ENCODE results near the gene HAUS6.

HAUS6 gene

GRCh38 chr9:19148187-19148586, 45.5 kb upstream of the HAUS6 start:
- DNase-seq (ENCODE audit: low read depth in 1 of 2, low spot score in 1 of 2): no peak
- H3K27me3 ChIP-seq (ENCODE audit: insufficient read depth, poor library complexity, severe bottlenecking): no peaks in the 10 kb centered on the region
- no peak for TF ChIP-seq REST (IDR thresholded peaks at IDR 0.05; ENCODE audit: insufficient replicate concordance, low read depth)
- TF ChIP-seq POLR2AphosphoS5 (IDR thresholded peaks at IDR 0.05; ENCODE audit: low read depth): no peak
- TF ChIP-seq, protein P1, sequence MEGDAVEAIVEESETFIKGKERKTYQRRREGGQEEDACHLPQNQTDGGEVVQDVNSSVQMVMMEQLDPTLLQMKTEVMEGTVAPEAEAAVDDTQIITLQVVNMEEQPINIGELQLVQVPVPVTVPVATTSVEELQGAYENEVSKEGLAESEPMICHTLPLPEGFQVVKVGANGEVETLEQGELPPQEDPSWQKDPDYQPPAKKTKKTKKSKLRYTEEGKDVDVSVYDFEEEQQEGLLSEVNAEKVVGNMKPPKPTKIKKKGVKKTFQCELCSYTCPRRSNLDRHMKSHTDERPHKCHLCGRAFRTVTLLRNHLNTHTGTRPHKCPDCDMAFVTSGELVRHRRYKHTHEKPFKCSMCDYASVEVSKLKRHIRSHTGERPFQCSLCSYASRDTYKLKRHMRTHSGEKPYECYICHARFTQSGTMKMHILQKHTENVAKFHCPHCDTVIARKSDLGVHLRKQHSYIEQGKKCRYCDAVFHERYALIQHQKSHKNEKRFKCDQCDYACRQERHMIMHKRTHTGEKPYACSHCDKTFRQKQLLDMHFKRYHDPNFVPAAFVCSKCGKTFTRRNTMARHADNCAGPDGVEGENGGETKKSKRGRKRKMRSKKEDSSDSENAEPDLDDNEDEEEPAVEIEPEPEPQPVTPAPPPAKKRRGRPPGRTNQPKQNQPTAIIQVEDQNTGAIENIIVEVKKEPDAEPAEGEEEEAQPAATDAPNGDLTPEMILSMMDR (IDR thresholded peaks at IDR 0.05; ENCODE audit: insufficient read depth, low read length): no peak
- no peak for TF ChIP-seq GABPA (IDR thresholded peaks at IDR 0.05; ENCODE audit: low read depth)
- no peak for TF ChIP-seq SPI1 (IDR thresholded peaks at IDR 0.05; ENCODE audit: borderline replicate concordance, low read depth)

DNA sequence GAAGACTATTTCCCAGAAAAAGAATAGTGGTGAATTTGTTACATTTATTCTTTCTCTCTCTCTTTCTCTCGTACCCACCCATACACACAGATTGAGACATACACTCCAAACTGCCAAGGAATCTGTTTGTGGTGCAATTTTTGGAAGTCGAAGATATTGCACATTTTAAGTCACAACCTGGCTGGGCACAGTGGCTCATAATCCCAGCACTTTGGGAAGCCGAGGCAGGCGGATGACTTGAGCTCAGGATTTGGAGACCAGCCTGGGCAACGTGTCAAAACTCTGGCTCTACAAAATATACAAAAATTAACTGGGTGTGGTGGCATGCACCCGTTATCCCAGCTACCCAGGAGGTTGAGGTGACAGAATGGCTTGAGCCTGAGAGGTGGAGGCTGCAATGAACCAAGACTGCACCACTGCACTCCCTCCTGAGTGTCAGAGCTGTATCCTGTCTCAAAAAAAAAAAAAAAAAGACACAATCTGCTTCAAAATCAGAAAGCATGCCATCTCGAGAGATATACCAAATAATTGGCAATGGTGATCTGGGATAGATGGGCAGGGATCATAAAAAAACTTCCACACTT, 43.8 kb upstream of the HAUS6 start:
- no peak for TF ChIP-seq SPI1 (IDR thresholded peaks at IDR 0.05; ENCODE audit: borderline replicate concordance, low read depth)
- no peak for TF ChIP-seq REST (IDR thresholded peaks at IDR 0.05; ENCODE audit: insufficient replicate concordance, low read depth)
- TF ChIP-seq POLR2AphosphoS5 (IDR thresholded peaks at IDR 0.05; ENCODE audit: low read depth): no peak
- TF ChIP-seq GABPA (IDR thresholded peaks at IDR 0.05; ENCODE audit: low read depth): no peak
- TF ChIP-seq, protein P1 (IDR thresholded peaks at IDR 0.05; ENCODE audit: insufficient read depth, low read length): no peak
- Histone ChIP-seq H3K27me3 (ENCODE audit: insufficient read depth, poor library complexity, severe bottlenecking) (no peaks in the 10 kb centered on the region), H3K4me3 (replicated peaks; ENCODE audit: insufficient read depth, low read length) (no peak overlapping the region), H3K27ac (replicated peaks) (no peak overlapping the region)
- no peak for DNase-seq (ENCODE audit: low read depth in 1 of 2, low spot score in 1 of 2)

More at GRCh38 chr9:19148187-19148586, 45.5 kb upstream of the HAUS6 start:
- Histone ChIP-seq H3K27ac (replicated peaks) (no peak overlapping the region), H3K4me3 (replicated peaks; ENCODE audit: insufficient read depth, low read length) (no peak overlapping the region)

DNA sequence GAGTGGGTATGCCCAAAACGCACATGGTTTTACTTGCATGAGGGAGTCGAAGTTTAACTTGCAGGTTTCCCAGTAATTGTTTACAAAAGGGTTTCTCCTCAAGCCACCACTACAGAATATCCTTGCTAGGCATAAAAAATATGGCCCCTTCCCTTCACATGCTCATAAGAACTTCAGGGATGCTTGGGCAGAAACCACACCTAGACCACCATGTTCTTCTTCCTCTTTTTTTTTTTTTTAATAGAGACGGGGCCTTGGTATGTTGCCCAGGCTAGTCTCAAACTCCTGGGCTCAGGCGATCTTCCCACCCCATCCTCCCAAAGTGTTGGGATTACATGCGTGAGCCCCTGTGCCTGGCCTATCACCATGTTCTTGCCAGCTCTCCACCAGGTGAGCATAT, 43.2 kb upstream of the HAUS6 start:
- Histone ChIP-seq H3K4me3 (replicated peaks; ENCODE audit: insufficient read depth, low read length) (no peak overlapping the region), H3K27me3 (ENCODE audit: insufficient read depth, poor library complexity, severe bottlenecking) (no peaks in the 10 kb centered on the region), H3K27ac (replicated peaks) (no peak overlapping the region)
- TF ChIP-seq REST (IDR thresholded peaks at IDR 0.05; ENCODE audit: insufficient replicate concordance, low read depth): no peak
- TF ChIP-seq, protein P1 (IDR thresholded peaks at IDR 0.05; ENCODE audit: insufficient read depth, low read length): no peak
- TF ChIP-seq GABPA (IDR thresholded peaks at IDR 0.05; ENCODE audit: low read depth): no peak
- no peak for TF ChIP-seq POLR2AphosphoS5 (IDR thresholded peaks at IDR 0.05; ENCODE audit: low read depth)
- TF ChIP-seq SPI1 (IDR thresholded peaks at IDR 0.05; ENCODE audit: borderline replicate concordance, low read depth): no peak
- DNase-seq (ENCODE audit: low read depth in 1 of 2, low spot score in 1 of 2): no peak
